SK-N-SH (cell line): Measurements from ENCODE around the gene CCDC40. TPM values are rescaled to one million over a fixed set of nuclear protein-coding genes. Genes with fewer than 3 reads are reported as not detected.

ENCODE experiments used
- CTCF ChIA-PET: fragments of 300-600, 350-600 bp; formaldehyde crosslinking; extraction: SDS; loops from one replicate; lab custom pipeline; 2021; lab: Yijun Ruan, JAX
- POLR2A ChIA-PET: fragments of 350-600 bp; sonication (Branson Sonifier 250); formaldehyde crosslinking; extraction: SDS; loops from one replicate; lab custom pipeline; 2020; ENCODE audit warnings: antibody characterized with exemption, inconsistent platforms; lab: Yijun Ruan, JAX
- DNase-seq: peaks from one replicate; pipeline ENCODE4 v3.0.0; 2012
- H2AFZ ChIP-seq: fragments of 200-600 bp; sonication (generic); 2 replicates; pipeline ENCODE4 v1.8.1; 2016; ENCODE audit warnings: antibody characterized with exemption, mild to moderate bottlenecking, low read depth
- H3F3A ChIP-seq: fragments of 200-600 bp; sonication (generic); replicated peaks from 2 replicates; pipeline ENCODE3; 2016; ENCODE audit warnings: antibody characterized with exemption, mild to moderate bottlenecking; ENCODE audit not compliant: insufficient read depth
- H3K27ac ChIP-seq, 2 experiments: fragments of 200-500 bp in 1 of 2; fragments of 200-600 bp in 1 of 2; sonication (Bioruptor generic) in 1 of 2; sonication (generic), shearing (Covaris generic) in 1 of 2; 2 replicates each; pipeline versions ENCODE4 v1.5.1 to v1.6.1; 2014 to 2016; ENCODE audit warnings: low read depth in 2 of 2, inconsistent platforms in 1 of 2, low read length in 1 of 2, mild to moderate bottlenecking in 1 of 2, mixed read lengths in 1 of 2
- H3K27me3 ChIP-seq: fragments of 200-600 bp; sonication (generic), shearing (Covaris generic); 2 replicates; pipeline ENCODE4 v1.6.1; 2016; ENCODE audit warnings: mixed run types; ENCODE audit not compliant: insufficient read depth
- H3K36me3 ChIP-seq, 2 experiments: fragments of 200-500 bp in 1 of 2; fragments of 200-600 bp in 1 of 2; sonication (Bioruptor generic) in 1 of 2; sonication (generic) in 1 of 2; replicated peaks in 1 of 2; 2 replicates each; pipeline versions ENCODE3 to v1.5.1; 2014 to 2016; ENCODE audit warnings: low read length in 1 of 2, mild to moderate bottlenecking in 1 of 2; ENCODE audit not compliant: insufficient read depth in 2 of 2, control insufficient read depth in 1 of 2
- H3K4me1 ChIP-seq, 2 experiments: fragments of 200-500 bp in 1 of 2; fragments of 200-600 bp in 1 of 2; sonication (Bioruptor generic) in 1 of 2; sonication (generic), shearing (Covaris generic) in 1 of 2; 2 replicates each; pipeline versions ENCODE4 v1.5.1 to v1.6.1; 2014 to 2016; ENCODE audit warnings: low read depth in 1 of 2, low read length in 1 of 2, mixed run types in 1 of 2; ENCODE audit not compliant: insufficient read depth in 2 of 2, control insufficient read depth in 1 of 2
- H3K4me2 ChIP-seq: fragments of 200-600 bp; sonication (generic), shearing (Covaris generic); 2 replicates; pipeline ENCODE4 v1.6.1; 2017; ENCODE audit warnings: mixed run types
- H3K4me3 ChIP-seq, 2 experiments: fragments of 200-500 bp in 1 of 2; fragments of 200-600 bp in 1 of 2; sonication (Bioruptor generic) in 1 of 2; sonication (generic), shearing (Covaris generic) in 1 of 2; 2 replicates each; pipeline versions ENCODE4 v1.5.1 to v1.8.1; 2014 to 2016; ENCODE audit warnings: low read depth in 2 of 2, inconsistent platforms in 1 of 2, low read length in 1 of 2, mild to moderate bottlenecking in 1 of 2, mixed read lengths in 1 of 2, moderate library complexity in 1 of 2
- H3K79me2 ChIP-seq: fragments of 200-600 bp; sonication (generic); 2 replicates; pipeline ENCODE4 v1.8.1; 2017; ENCODE audit warnings: mild to moderate bottlenecking; ENCODE audit not compliant: insufficient read depth
- H3K9ac ChIP-seq: fragments of 200-600 bp; sonication (generic); 2 replicates; pipeline ENCODE4 v1.6.1; 2017; ENCODE audit warnings: mixed run types
- H3K9me2 ChIP-seq: fragments of 200-600 bp; sonication (generic); 2 replicates; pipeline ENCODE4 v1.6.1; 2017; ENCODE audit warnings: mixed run types
- H3K9me3 ChIP-seq: fragments of 200-600 bp; sonication (generic); 2 replicates; pipeline ENCODE4 v1.6.1; 2017; ENCODE audit warnings: mixed run types, mild to moderate bottlenecking, moderate library complexity
- H4K20me1 ChIP-seq: fragments of 200-600 bp; sonication (generic); 2 replicates; pipeline ENCODE4 v1.6.1; 2017; ENCODE audit warnings: mild to moderate bottlenecking, mixed run types; ENCODE audit not compliant: insufficient read depth
- CTCF ChIP-seq: fragments of 200-600 bp; sonication (generic); IDR thresholded peaks from 2 replicates; pipeline ENCODE4 v1.6.1; 2017; ENCODE audit warnings: antibody characterized with exemption, mild to moderate bottlenecking, moderate library complexity
- ELF1 ChIP-seq: IDR thresholded peaks from 2 replicates; pipeline ENCODE4 v1.4.0; 2012
- FOSL2 ChIP-seq: IDR thresholded peaks from 2 replicates; pipeline ENCODE4 v1.4.0; 2012; ENCODE audit warnings: low read depth, mild to moderate bottlenecking, moderate library complexity, borderline replicate concordance
- JUND ChIP-seq: IDR thresholded peaks from 2 replicates; pipeline ENCODE4 v1.4.0; 2012
- MEF2A ChIP-seq: IDR thresholded peaks from 2 replicates; pipeline ENCODE4 v1.4.0; 2012; ENCODE audit warnings: low read depth, borderline replicate concordance
- MXI1 ChIP-seq: IDR thresholded peaks from 2 replicates; pipeline ENCODE4 v1.6.1; 2012; ENCODE audit warnings: mild to moderate bottlenecking, low read depth, low read length, improper control_type of control experiment
- NFIC ChIP-seq: IDR thresholded peaks from 2 replicates; pipeline ENCODE4 v1.4.0; 2012; ENCODE audit warnings: borderline replicate concordance
- POLR2AphosphoS5 ChIP-seq: IDR thresholded peaks from 2 replicates; pipeline ENCODE4 v1.6.1; 2012; ENCODE audit warnings: low read depth, low read length
- RAD21 ChIP-seq: IDR thresholded peaks from 2 replicates; pipeline ENCODE4 v1.6.1; 2012; ENCODE audit warnings: mild to moderate bottlenecking, low read length
- RFX5 ChIP-seq: IDR thresholded peaks from 2 replicates; pipeline ENCODE4 v1.6.1; 2012; ENCODE audit warnings: mild to moderate bottlenecking, improper control_type of control experiment, low read length
- SMC3 ChIP-seq: IDR thresholded peaks from 2 replicates; pipeline ENCODE4 v1.6.1; 2012; ENCODE audit warnings: low read depth, low read length, improper control_type of control experiment
- TAF1 ChIP-seq: IDR thresholded peaks from 2 replicates; pipeline ENCODE4 v1.6.1; 2012; ENCODE audit warnings: low read depth, mild to moderate bottlenecking, low read length, moderate library complexity, borderline replicate concordance
- YY1 ChIP-seq: IDR thresholded peaks from 2 replicates; pipeline ENCODE4 v1.4.0; 2012; ENCODE audit warnings: low read depth, mild to moderate bottlenecking
- WGBS: methylation state at CpG from one replicate; pipeline ENCODE4 v1.1.6; 2017; ENCODE audit warnings: low lambda C conversion rate; 5-methylcytosine and 5-hydroxymethylcytosine counted together
- polyA plus RNA-seq, 3 experiments: library from polyadenylated mRNA; depleted of rRNA; stranded (reverse); fragments of >200 nt; gene quantifications; 2 replicates each; pipeline ENCODE4 v1.2.3, GENCODE V29; 2012
- TF ChIP-seq, protein P1 (sequence below): fragments of 150-350 bp; IDR thresholded peaks from 2 replicates; pipeline ENCODE4 v1.6.1; 2017; ENCODE audit warnings: antibody characterized with exemption, low read length, low read depth, borderline replicate concordance
- TF ChIP-seq, protein P2 (sequence below): IDR thresholded peaks from 2 replicates; pipeline ENCODE4 v1.4.0; 2012; ENCODE audit warnings: low read depth, borderline replicate concordance
- TF ChIP-seq, protein P3 (sequence below): fragments of 150-350 bp; IDR thresholded peaks from 2 replicates; pipeline ENCODE4 v1.6.1; 2016; ENCODE audit warnings: mild to moderate bottlenecking, low read depth, low read length
- TF ChIP-seq, protein P4 (sequence below): IDR thresholded peaks from 2 replicates; pipeline ENCODE4; 2012

The CCDC40 gene
- polyA plus RNA-seq, 1 of the 3 experiments (the other 2 are of a cell fraction), result 17.3 TPM

- 93% methylated on average over 15 of the region's 15 CpGs for WGBS
- ChIA-PET POLR2A (interaction anchor here (0.5 to 0.8 kb wide), 2 partner anchors 22 to 259 kb away, joined by 3 read pairs; no protein-coding TSS in a partner anchor), CTCF (interaction anchor here (1.3 to 4.0 kb wide), 4 partner anchors 17 to 41 kb away, joined by 4 to 55 read pairs (median 25); partner anchors contain the start of gene EIF4A3)
- no peak for DNase-seq
- Histone ChIP-seq H2AFZ (no peak overlapping the region), H3K27me3 (no peaks in the 10 kb centered on the region), H3K9me3 (no peaks in the 10 kb centered on the region), H3K27ac (no peak overlapping the region), H3K79me2 (peaks cover 8% of the 10 kb centered on the region), H3K4me1 (peaks cover 6 to 23% of the 10 kb centered on the region in 2 experiments; a peak in 3 of 4 replicates), H3K4me3 (peak overlapping the region; percentile 91 to 95), H4K20me1 (no peaks in the 10 kb centered on the region), H3K36me3 (peaks cover 0 to 3% of the 10 kb centered on the region in 2 experiments), H3K4me2 (peak overlapping the region; percentile 96), H3F3A (no peaks in the 10 kb centered on the region), H3K9ac (peak overlapping the region; percentile 80; the same call in 1 of the 2 replicates), H3K9me2 (no peaks in the 10 kb centered on the region)
- no peak for TF ChIP-seq RAD21
- TF ChIP-seq TAF1, result no peak
- TF ChIP-seq YY1, result no peak
- no peak for TF ChIP-seq SMC3
- TF ChIP-seq JUND, result no peak
- TF ChIP-seq POLR2AphosphoS5, result no peak
- no peak for TF ChIP-seq MXI1
- TF ChIP-seq, protein P1, sequence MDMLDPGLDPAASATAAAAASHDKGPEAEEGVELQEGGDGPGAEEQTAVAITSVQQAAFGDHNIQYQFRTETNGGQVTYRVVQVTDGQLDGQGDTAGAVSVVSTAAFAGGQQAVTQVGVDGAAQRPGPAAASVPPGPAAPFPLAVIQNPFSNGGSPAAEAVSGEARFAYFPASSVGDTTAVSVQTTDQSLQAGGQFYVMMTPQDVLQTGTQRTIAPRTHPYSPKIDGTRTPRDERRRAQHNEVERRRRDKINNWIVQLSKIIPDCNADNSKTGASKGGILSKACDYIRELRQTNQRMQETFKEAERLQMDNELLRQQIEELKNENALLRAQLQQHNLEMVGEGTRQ, result no peak
- TF ChIP-seq, protein P2, sequence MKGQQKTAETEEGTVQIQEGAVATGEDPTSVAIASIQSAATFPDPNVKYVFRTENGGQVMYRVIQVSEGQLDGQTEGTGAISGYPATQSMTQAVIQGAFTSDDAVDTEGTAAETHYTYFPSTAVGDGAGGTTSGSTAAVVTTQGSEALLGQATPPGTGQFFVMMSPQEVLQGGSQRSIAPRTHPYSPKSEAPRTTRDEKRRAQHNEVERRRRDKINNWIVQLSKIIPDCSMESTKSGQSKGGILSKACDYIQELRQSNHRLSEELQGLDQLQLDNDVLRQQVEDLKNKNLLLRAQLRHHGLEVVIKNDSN, result no peak
- no peak for TF ChIP-seq ELF1
- no peak for TF ChIP-seq FOSL2
- TF ChIP-seq, protein P3, sequence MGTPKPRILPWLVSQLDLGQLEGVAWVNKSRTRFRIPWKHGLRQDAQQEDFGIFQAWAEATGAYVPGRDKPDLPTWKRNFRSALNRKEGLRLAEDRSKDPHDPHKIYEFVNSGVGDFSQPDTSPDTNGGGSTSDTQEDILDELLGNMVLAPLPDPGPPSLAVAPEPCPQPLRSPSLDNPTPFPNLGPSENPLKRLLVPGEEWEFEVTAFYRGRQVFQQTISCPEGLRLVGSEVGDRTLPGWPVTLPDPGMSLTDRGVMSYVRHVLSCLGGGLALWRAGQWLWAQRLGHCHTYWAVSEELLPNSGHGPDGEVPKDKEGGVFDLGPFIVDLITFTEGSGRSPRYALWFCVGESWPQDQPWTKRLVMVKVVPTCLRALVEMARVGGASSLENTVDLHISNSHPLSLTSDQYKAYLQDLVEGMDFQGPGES, result no peak
- TF ChIP-seq NFIC, result no peak
- no peak for TF ChIP-seq CTCF
- TF ChIP-seq, protein P4, sequence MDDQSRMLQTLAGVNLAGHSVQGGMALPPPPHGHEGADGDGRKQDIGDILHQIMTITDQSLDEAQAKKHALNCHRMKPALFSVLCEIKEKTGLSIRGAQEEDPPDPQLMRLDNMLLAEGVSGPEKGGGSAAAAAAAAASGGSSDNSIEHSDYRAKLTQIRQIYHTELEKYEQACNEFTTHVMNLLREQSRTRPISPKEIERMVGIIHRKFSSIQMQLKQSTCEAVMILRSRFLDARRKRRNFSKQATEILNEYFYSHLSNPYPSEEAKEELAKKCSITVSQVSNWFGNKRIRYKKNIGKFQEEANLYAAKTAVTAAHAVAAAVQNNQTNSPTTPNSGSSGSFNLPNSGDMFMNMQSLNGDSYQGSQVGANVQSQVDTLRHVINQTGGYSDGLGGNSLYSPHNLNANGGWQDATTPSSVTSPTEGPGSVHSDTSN, result no peak
- TF ChIP-seq MEF2A, result no peak
- no peak for TF ChIP-seq RFX5
Observed at GRCh38 chr17:80102664-80103448, 66.4 kb downstream of the CCDC40 start.
